Cardiac atrium fibroblast (primary cell): ENCODE data around the gene DRP2. TPM values are rescaled to one million over a fixed set of nuclear protein-coding genes. Genes with fewer than 3 reads are reported as not detected.

Experiments
- total RNA-seq: library from RNA; depleted of rRNA; stranded (reverse); fragments of >200 nt; gene quantifications from 2 replicates; pipeline ENCODE4 v1.2.3, GENCODE V29; 2015

The DRP2 gene
- total RNA-seq = 0.49 and 1.3 TPM in 2 replicates

GRCh38 chrX:101219116-101219863 lies at the start of gene DRP2:
Gene DRP2 (plus strand): TSS chrX:101219786. CDS start chrX:101231648, 11,862 bp downstream.

GRCh38 chrX:101290957-101291603 lies 71.5 kb downstream of the DRP2 start, which contains the start of gene TAF7L:
Gene TAF7L (minus strand): TSS chrX:101291334. CDS start chrX:101287543, 3,791 bp downstream.

Other genes starting within 250 kb of the DRP2 start
- gene TRMT2B, start 167.7 kb upstream of the DRP2 start, total RNA-seq = 5.2 and 8.7 TPM in 2 replicates
- 0.32 and 1.4 TPM in 2 replicates for gene TMEM35A, start 140.9 kb upstream of the DRP2 start, total RNA-seq
- 1.3 and 4.1 TPM in 2 replicates for gene CENPI, start 121.6 kb upstream of the DRP2 start, total RNA-seq
- not detected in 2 replicates for gene TAF7L, start 71.5 kb downstream of the DRP2 start, total RNA-seq
- gene TIMM8A, start 129.0 kb downstream of the DRP2 start, total RNA-seq = 2.9 and 5.3 TPM in 2 replicates
- gene BTK, start 166.4 kb downstream of the DRP2 start, total RNA-seq = not detected in 2 replicates
- gene RPL36A, start 171.2 kb downstream of the DRP2 start, total RNA-seq = 1,468 and 2,014 TPM in 2 replicates
- gene GLA, start 188.1 kb downstream of the DRP2 start, total RNA-seq = 17.9 and 33.7 TPM in 2 replicates
- 43.3 and 44.4 TPM in 2 replicates for gene HNRNPH2, start 188.4 kb downstream of the DRP2 start, total RNA-seq